Astrocyte (in vitro differentiated cells and primary cell): ENCODE data around the gene RAB40B. TPM values are rescaled to one million over a fixed set of nuclear protein-coding genes. Genes with fewer than 3 reads are reported as not detected.

ENCODE experiments used
- DNase-seq: peaks from one replicate; pipeline ENCODE4 v3.0.0-alpha.2; 2010; ENCODE audit warnings: low read depth
- FAIRE-seq: peaks from 2 replicates; lab custom pipeline; 2011; peaks lifted over from hg19 to GRCh38; lab: Jason Lieb, UNC
- H2AFZ ChIP-seq: 2 replicates; pipeline ENCODE4 v1.6.0; 2012; ENCODE audit warnings: low read depth, low read length, inconsistent platforms
- H3K27ac ChIP-seq: 2 replicates; pipeline ENCODE4 v1.5.1; 2011; ENCODE audit warnings: low read depth, low read length, inconsistent platforms
- H3K27me3 ChIP-seq: 2 replicates; pipeline ENCODE4 v1.6.0; 2011; ENCODE audit warnings: low read length, inconsistent platforms; ENCODE audit not compliant: insufficient read depth
- H3K36me3 ChIP-seq: 2 replicates; pipeline ENCODE4 v1.5.1; 2011; ENCODE audit warnings: low read length, inconsistent platforms; ENCODE audit not compliant: insufficient read depth
- H3K4me1 ChIP-seq: 2 replicates; pipeline ENCODE4 v1.5.1; 2011; ENCODE audit warnings: low read length, inconsistent platforms; ENCODE audit not compliant: insufficient read depth
- H3K4me2 ChIP-seq: 2 replicates; pipeline ENCODE4 v1.6.0; 2012; ENCODE audit warnings: low read length, inconsistent platforms
- H3K4me3 ChIP-seq: 2 replicates; pipeline ENCODE4 v1.5.1; 2011; ENCODE audit warnings: low read depth, mild to moderate bottlenecking, low read length, inconsistent platforms; ENCODE audit not compliant: insufficient read depth
- H3K79me2 ChIP-seq: 2 replicates; pipeline ENCODE4 v1.6.0; 2012; ENCODE audit warnings: mild to moderate bottlenecking, low read length, inconsistent platforms; ENCODE audit not compliant: insufficient read depth
- H3K9ac ChIP-seq: 2 replicates; pipeline ENCODE4 v1.6.0; 2012; ENCODE audit warnings: mild to moderate bottlenecking, low read length, inconsistent platforms
- H3K9me3 ChIP-seq: 2 replicates; pipeline ENCODE4 v1.5.1; 2012; ENCODE audit warnings: low read depth, mild to moderate bottlenecking, low read length, inconsistent platforms; ENCODE audit not compliant: insufficient read depth
- H4K20me1 ChIP-seq: 2 replicates; pipeline ENCODE4 v1.6.0; 2012; ENCODE audit warnings: low read length, inconsistent platforms; ENCODE audit not compliant: insufficient read depth
- H3K27ac Mint-ChIP-seq: one replicate; pipeline ENCODE4 v1.8.0; 2021; ENCODE audit warnings: mild to moderate bottlenecking, mixed read lengths; ENCODE audit not compliant: unreplicated experiment
- H3K27me3 Mint-ChIP-seq: one replicate; pipeline ENCODE4 v1.8.0; 2021; ENCODE audit warnings: low read depth, mixed read lengths; ENCODE audit not compliant: unreplicated experiment
- H3K36me3 Mint-ChIP-seq: one replicate; pipeline ENCODE4 v1.8.0; 2021; ENCODE audit warnings: low read depth, mixed read lengths; ENCODE audit not compliant: unreplicated experiment
- H3K4me1 Mint-ChIP-seq: one replicate; pipeline ENCODE4 v1.8.0; 2021; ENCODE audit warnings: low read depth, mixed read lengths; ENCODE audit not compliant: unreplicated experiment
- H3K4me3 Mint-ChIP-seq: one replicate; pipeline ENCODE4 v1.8.0; 2021; ENCODE audit warnings: mild to moderate bottlenecking, moderate library complexity, mixed read lengths; ENCODE audit not compliant: unreplicated experiment
- H3K9me3 Mint-ChIP-seq: one replicate; pipeline ENCODE4 v1.8.0; 2021; ENCODE audit warnings: mild to moderate bottlenecking, mixed read lengths; ENCODE audit not compliant: unreplicated experiment
- CTCF ChIP-seq: IDR thresholded peaks from 2 replicates; pipeline ENCODE4 v1.5.1; 2011; ENCODE audit warnings: low read depth, mild to moderate bottlenecking, inconsistent platforms, low read length, moderate library complexity; ENCODE audit not compliant: insufficient read depth
- EZH2 ChIP-seq: IDR thresholded peaks from 2 replicates; pipeline ENCODE4 v1.6.1; 2012; ENCODE audit warnings: mild to moderate bottlenecking, low read length, inconsistent platforms; ENCODE audit not compliant: insufficient read depth
- total RNA-seq: library from RNA; stranded (reverse); gene quantifications from 2 replicates; pipeline ENCODE4 v1.2.1, GENCODE V29; 2021

Gene RAB40B
- total RNA-seq, 1 donor from 2014 or later = 15.8 TPM

GRCh38 chr17:82668024-82668630, 30.4 kb downstream of the RAB40B start:
- H3K9me3 Mint-ChIP-seq = peaks cover 2% of the 10 kb centered on the region
- Histone ChIP-seq H3K4me3 (no peak overlapping the region), H3K27me3 (no peaks in the 10 kb centered on the region), H3K4me2 (no peak overlapping the region), H3K36me3 (no peaks in the 10 kb centered on the region), H3K9me3 (no peaks in the 10 kb centered on the region), H2AFZ (no peak overlapping the region), H3K79me2 (no peaks in the 10 kb centered on the region), H3K27ac (no peak overlapping the region), H3K4me1 (no peaks in the 10 kb centered on the region), H3K9ac (no peak overlapping the region), H4K20me1 (peaks cover 6% of the 10 kb centered on the region)
- DNase-seq = no peak
- no peak for TF ChIP-seq EZH2
- no peak for TF ChIP-seq CTCF
- H3K27me3 Mint-ChIP-seq = peaks cover 7% of the 10 kb centered on the region
- FAIRE-seq = no peak
- H3K36me3 Mint-ChIP-seq = peaks cover 6% of the 10 kb centered on the region
- H3K4me1 Mint-ChIP-seq = peaks cover 6% of the 10 kb centered on the region
- H3K27ac Mint-ChIP-seq = no peak overlapping the region
- H3K4me3 Mint-ChIP-seq = no peak overlapping the region

DNA sequence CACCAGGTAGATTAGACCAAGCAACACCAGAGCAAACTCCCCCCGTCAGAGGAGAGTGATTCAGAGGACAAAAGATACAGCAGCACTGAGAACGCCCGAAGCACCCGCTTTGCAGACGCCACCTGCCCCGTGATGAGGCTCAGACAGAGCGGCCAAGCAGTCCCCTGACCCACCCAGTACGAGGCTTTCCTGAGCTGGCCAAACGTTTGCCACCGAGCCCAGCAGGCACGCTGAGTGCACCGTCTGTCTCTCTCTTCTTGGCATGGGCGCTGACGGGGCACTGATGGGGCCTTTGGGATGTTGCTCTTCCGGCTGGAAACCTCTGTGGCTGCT, 30.9 kb downstream of the RAB40B start:
- H3K27me3 ChIP-seq = no peaks in the 10 kb centered on the region
- no peak overlapping the region for H3K4me2 ChIP-seq
- no peak overlapping the region for H3K4me3 ChIP-seq
- Mint-ChIP-seq H3K4me1 (peaks cover 6% of the 10 kb centered on the region), H3K9me3 (no peaks in the 10 kb centered on the region), H3K36me3 (peaks cover 6% of the 10 kb centered on the region), H3K4me3 (peak overlapping the region; percentile 57), H3K27ac (no peak overlapping the region), H3K27me3 (peaks cover 7% of the 10 kb centered on the region)
- FAIRE-seq (no peak), DNase-seq (no peak)
- H3K9me3 ChIP-seq = no peaks in the 10 kb centered on the region
- no peak overlapping the region for H2AFZ ChIP-seq
- H3K27ac ChIP-seq = no peak overlapping the region
- TF ChIP-seq EZH2 = no peak
- no peak for TF ChIP-seq CTCF
- peaks cover 6% of the 10 kb centered on the region for H4K20me1 ChIP-seq
- H3K79me2 ChIP-seq = no peaks in the 10 kb centered on the region
- H3K36me3 ChIP-seq = no peaks in the 10 kb centered on the region
- H3K9ac ChIP-seq = no peak overlapping the region
- no peaks in the 10 kb centered on the region for H3K4me1 ChIP-seq

DNA sequence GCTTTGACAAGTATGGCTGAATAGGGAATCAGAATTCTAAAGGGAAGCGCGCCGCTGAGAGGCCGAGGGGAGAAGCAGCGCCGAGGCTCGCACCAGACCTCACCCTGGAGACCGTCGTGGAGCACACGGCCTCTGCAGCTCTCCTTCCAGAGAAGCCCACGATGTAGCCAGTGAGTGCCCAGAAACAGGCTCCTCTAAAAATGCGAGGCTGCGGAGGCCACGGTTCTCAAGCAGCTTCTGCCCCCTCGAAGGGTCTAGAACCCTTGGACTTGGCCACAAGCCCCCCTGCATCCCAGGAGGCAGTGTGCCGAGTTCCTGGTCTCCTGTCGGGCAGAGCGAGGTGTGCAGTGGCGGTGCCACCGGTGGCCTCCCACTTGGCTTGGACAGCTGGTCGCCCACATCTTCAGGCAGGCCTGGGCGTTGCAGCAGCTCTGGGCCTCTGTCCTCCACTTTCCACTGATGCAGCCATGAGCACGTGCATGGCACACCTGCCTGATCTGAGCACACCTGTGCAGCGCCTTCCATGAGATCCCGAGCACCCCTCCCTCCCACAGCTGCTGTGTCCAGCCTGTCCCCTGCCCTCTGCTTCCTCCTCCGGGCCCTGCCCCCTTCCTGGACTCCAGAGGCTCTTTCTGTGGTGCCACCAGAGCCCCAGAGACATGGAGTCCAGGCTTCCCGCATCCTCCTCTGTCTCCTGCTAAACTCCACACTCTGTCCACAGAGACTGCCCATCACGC, 31.4 kb downstream of the RAB40B start:
- Mint-ChIP-seq H3K9me3 (no peaks in the 10 kb centered on the region), H3K27ac (no peak overlapping the region), H3K4me1 (peaks cover 6% of the 10 kb centered on the region), H3K27me3 (peaks cover 7% of the 10 kb centered on the region), H3K36me3 (peaks cover 6% of the 10 kb centered on the region), H3K4me3 (peak overlapping the region; percentile 68)
- DNase-seq (no peak), FAIRE-seq (no peak)
- peaks cover 6% of the 10 kb centered on the region for H4K20me1 ChIP-seq
- H3K4me1 ChIP-seq = no peaks in the 10 kb centered on the region
- no peak overlapping the region for H3K4me2 ChIP-seq
- H3K9ac ChIP-seq = no peak overlapping the region
- no peaks in the 10 kb centered on the region for H3K36me3 ChIP-seq
- no peaks in the 10 kb centered on the region for H3K9me3 ChIP-seq
- H2AFZ ChIP-seq = no peak overlapping the region
- no peak overlapping the region for H3K27ac ChIP-seq
- no peaks in the 10 kb centered on the region for H3K27me3 ChIP-seq
- no peaks in the 10 kb centered on the region for H3K79me2 ChIP-seq
- TF ChIP-seq EZH2 (no peak), CTCF (no peak)
- no peak overlapping the region for H3K4me3 ChIP-seq
